SK-N-SH treated with all-trans-retinoic acid at 6 μM for 48 hours (cell line): ENCODE data around the gene CRNN.
A peak's percentile ranks its signal among the peaks of the same experiment; 100 is the strongest.

ENCODE experiments used
- ATAC-seq: fragments of 200-7000 bp; cut with Tn5 transposase; 3 replicates; pipeline ENCODE4 v1.9.1; 2020; ENCODE audit warnings: mild to moderate bottlenecking, moderate library complexity
- ARNTL ChIP-seq: fragments of 450-650 bp; formaldehyde crosslinking; IDR thresholded peaks from 2 replicates; pipeline ENCODE4 v1.5.0; 2020; ENCODE audit warnings: low read depth, mild to moderate bottlenecking, moderate library complexity, borderline replicate concordance
- BACH2 ChIP-seq: fragments of 250-450 bp; sonication (Bioruptor Pico); IDR thresholded peaks from 2 replicates; pipeline ENCODE4 v1.9.0; 2021; ENCODE audit warnings: mild to moderate bottlenecking, borderline replicate concordance
- CSRNP3 ChIP-seq: fragments of 250-450 bp; sonication (Bioruptor Pico); IDR thresholded peaks from 2 replicates; pipeline ENCODE4 v1.5.1; 2021; ENCODE audit warnings: mild to moderate bottlenecking, moderate library complexity
- ESRRG ChIP-seq: fragments of 250-450 bp; sonication (Bioruptor Pico); IDR thresholded peaks from 2 replicates; pipeline ENCODE4 v1.6.1; 2021; ENCODE audit warnings: mild to moderate bottlenecking
- ISL1 ChIP-seq: fragments of 250-450 bp; sonication (Bioruptor Pico); IDR thresholded peaks from 2 replicates; pipeline ENCODE4 v2.1.2; 2022; ENCODE audit warnings: mild to moderate bottlenecking, moderate library complexity
- OSR1 ChIP-seq: fragments of 250-450 bp; sonication (Bioruptor Pico); IDR thresholded peaks from 2 replicates; pipeline ENCODE4 v1.8.0; 2022; ENCODE audit warnings: moderate library complexity, mild to moderate bottlenecking, inconsistent platforms
- PATZ1 ChIP-seq: fragments of 250-450 bp; sonication (Bioruptor Pico); IDR thresholded peaks from 2 replicates; pipeline ENCODE4 v1.8.0; 2020; ENCODE audit warnings: mild to moderate bottlenecking, moderate library complexity, borderline replicate concordance
- PPARA ChIP-seq: fragments of 250-450 bp; sonication (Bioruptor Pico); IDR thresholded peaks from 2 replicates; pipeline ENCODE4 v1.5.0; 2020; ENCODE audit warnings: mild to moderate bottlenecking, borderline replicate concordance
- RARB ChIP-seq: fragments of 250-450 bp; sonication (Bioruptor Pico); IDR thresholded peaks from 2 replicates; pipeline ENCODE4 v1.8.0; 2021; ENCODE audit warnings: mild to moderate bottlenecking, moderate library complexity
- SNAI2 ChIP-seq: fragments of 250-450 bp; sonication (Bioruptor Pico); IDR thresholded peaks from 2 replicates; pipeline ENCODE4 v1.5.0; 2020; ENCODE audit warnings: mild to moderate bottlenecking, moderate library complexity
- TCF4 ChIP-seq: fragments of 250-450 bp; sonication (Bioruptor Pico); IDR thresholded peaks from 2 replicates; pipeline ENCODE4 v1.8.0; 2021; ENCODE audit warnings: mild to moderate bottlenecking, moderate library complexity, borderline replicate concordance
- TOX ChIP-seq: fragments of 250-450 bp; sonication (Bioruptor Pico); IDR thresholded peaks from 2 replicates; pipeline ENCODE4 v1.8.0; 2021; ENCODE audit warnings: mild to moderate bottlenecking, moderate library complexity, borderline replicate concordance
- TSHZ2 ChIP-seq: fragments of 250-450 bp; sonication (Bioruptor Pico); IDR thresholded peaks from 2 replicates; pipeline ENCODE4 v1.5.0; 2020; ENCODE audit warnings: mild to moderate bottlenecking, moderate library complexity
- ZC3H10 ChIP-seq: fragments of 250-450 bp; sonication (Bioruptor Pico); IDR thresholded peaks from 2 replicates; pipeline ENCODE4 v1.5.1; 2021; ENCODE audit warnings: mild to moderate bottlenecking, moderate library complexity
- ZFP3 ChIP-seq: fragments of 250-450 bp; sonication (Bioruptor Pico); IDR thresholded peaks from 2 replicates; pipeline ENCODE4 v1.5.0; 2020; ENCODE audit warnings: mild to moderate bottlenecking, moderate library complexity
- ZFP30 ChIP-seq: fragments of 450-650 bp; formaldehyde crosslinking; IDR thresholded peaks from 2 replicates; pipeline ENCODE4 v1.5.0; 2022; ENCODE audit warnings: mild to moderate bottlenecking, moderate library complexity
- ZNF565 ChIP-seq: fragments of 450-650 bp; formaldehyde crosslinking; conservative IDR thresholded peaks from 2 replicates; pipeline ENCODE4 v1.5.0; 2020; ENCODE audit warnings: low read depth, mild to moderate bottlenecking, moderate library complexity
- ZNF70 ChIP-seq: fragments of 450-650 bp; formaldehyde crosslinking; IDR thresholded peaks from 2 replicates; pipeline ENCODE4 v1.5.0; 2020; ENCODE audit warnings: mild to moderate bottlenecking, moderate library complexity
- TF ChIP-seq, protein P1 (sequence below): fragments of 250-450 bp; sonication (Bioruptor Pico); IDR thresholded peaks from 2 replicates; pipeline ENCODE4 v1.8.0; 2021; ENCODE audit warnings: low read depth, mild to moderate bottlenecking, moderate library complexity, borderline replicate concordance
- TF ChIP-seq, protein P2 (sequence below): fragments of 250-450 bp; sonication (Bioruptor Pico); IDR thresholded peaks from 2 replicates; pipeline ENCODE4 v1.5.1; 2020; ENCODE audit warnings: low read depth, mild to moderate bottlenecking, moderate library complexity

The CRNN gene

DNA sequence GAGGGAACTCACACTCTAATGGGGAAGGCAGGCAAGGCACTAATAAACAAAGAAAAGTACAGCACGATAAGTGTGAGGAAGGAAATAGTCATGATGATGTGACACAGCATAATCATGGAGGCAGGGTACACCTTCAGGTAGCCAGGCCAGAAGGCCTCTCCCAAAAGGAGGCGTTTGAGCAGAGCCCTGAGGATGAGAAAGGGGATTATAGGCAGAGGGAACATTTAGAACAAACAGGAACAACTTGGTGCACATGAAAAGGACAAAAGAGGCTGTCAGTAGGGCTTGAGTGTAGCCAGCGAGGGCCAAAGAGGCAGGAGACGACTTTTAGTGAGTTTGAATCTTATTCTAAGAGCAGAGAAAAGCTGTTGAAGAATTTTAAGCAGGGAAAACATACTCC, 33.4 kb upstream of the CRNN start (continued):
- TF ChIP-seq, protein P1, sequence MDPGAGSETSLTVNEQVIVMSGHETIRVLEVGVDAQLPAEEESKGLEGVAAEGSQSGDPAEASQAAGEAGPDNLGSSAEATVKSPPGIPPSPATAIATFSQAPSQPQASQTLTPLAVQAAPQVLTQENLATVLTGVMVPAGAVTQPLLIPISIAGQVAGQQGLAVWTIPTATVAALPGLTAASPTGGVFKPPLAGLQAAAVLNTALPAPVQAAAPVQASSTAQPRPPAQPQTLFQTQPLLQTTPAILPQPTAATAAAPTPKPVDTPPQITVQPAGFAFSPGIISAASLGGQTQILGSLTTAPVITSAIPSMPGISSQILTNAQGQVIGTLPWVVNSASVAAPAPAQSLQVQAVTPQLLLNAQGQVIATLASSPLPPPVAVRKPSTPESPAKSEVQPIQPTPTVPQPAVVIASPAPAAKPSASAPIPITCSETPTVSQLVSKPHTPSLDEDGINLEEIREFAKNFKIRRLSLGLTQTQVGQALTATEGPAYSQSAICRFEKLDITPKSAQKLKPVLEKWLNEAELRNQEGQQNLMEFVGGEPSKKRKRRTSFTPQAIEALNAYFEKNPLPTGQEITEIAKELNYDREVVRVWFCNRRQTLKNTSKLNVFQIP (CRISPR knock-in tag), result no peak
- TF ChIP-seq, protein P2, sequence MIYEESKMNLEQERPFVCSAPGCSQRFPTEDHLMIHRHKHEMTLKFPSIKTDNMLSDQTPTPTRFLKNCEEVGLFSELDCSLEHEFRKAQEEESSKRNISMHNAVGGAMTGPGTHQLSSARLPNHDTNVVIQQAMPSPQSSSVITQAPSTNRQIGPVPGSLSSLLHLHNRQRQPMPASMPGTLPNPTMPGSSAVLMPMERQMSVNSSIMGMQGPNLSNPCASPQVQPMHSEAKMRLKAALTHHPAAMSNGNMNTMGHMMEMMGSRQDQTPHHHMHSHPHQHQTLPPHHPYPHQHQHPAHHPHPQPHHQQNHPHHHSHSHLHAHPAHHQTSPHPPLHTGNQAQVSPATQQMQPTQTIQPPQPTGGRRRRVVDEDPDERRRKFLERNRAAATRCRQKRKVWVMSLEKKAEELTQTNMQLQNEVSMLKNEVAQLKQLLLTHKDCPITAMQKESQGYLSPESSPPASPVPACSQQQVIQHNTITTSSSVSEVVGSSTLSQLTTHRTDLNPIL (CRISPR knock-in tag), result no peak
- TF ChIP-seq TCF4 (CRISPR knock-in tag), result no peak
- no peak for TF ChIP-seq PPARA (CRISPR knock-in tag)

DNA sequence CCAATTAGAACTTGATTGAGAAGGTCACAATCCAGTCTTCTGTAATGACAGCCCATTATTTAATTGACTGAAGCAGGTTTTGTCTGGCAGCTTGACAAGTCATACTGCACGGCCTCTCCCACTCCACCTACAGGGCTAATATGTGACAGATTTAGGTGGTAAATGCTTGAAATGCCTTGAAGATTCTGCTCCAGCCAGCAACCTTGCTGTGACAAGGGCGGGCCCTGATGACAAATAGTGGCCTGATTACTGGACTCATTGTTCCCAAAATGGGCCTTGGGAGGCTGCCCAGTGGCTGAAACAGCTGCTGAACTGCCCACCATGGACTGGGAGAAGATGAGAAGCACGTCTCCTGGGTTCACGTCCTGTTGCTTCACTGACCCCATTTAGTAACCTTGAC, 30.0 kb upstream of the CRNN start:
- TF ChIP-seq ZC3H10 (no peak), ZFP3 (CRISPR knock-in tag) (no peak), PATZ1 (CRISPR knock-in tag) (no peak), ZNF565 (CRISPR knock-in tag) (no peak), ZNF70 (no peak), ARNTL (CRISPR knock-in tag) (no peak), ZFP30 (CRISPR knock-in tag) (no peak), ESRRG (no peak), PPARA (CRISPR knock-in tag) (no peak), BACH2 (CRISPR knock-in tag) (no peak), TSHZ2 (CRISPR knock-in tag) (no peak), TOX (CRISPR knock-in tag) (no peak), ISL1 (CRISPR knock-in tag) (no peak), RARB (no peak), CSRNP3 (CRISPR knock-in tag) (no peak)
- TF ChIP-seq, all 23 proteins: peak for 0
- ATAC-seq, result no peak

GRCh38 chr1:152442765-152443164, 28.7 kb upstream of the CRNN start:
- TF ChIP-seq PATZ1 (CRISPR knock-in tag), result no peak
- no peak for TF ChIP-seq OSR1 (CRISPR knock-in tag)
- no peak for TF ChIP-seq ZNF70
- no peak for TF ChIP-seq SNAI2 (CRISPR knock-in tag)
- no peak for TF ChIP-seq BACH2 (CRISPR knock-in tag)
- TF ChIP-seq TSHZ2 (CRISPR knock-in tag), result no peak
- no peak for TF ChIP-seq ZFP30 (CRISPR knock-in tag)
- peak; percentile 39 for ATAC-seq
